K562 (cell line): Measurements from ENCODE around the gene TMEM123. TPM values are rescaled to one million over a fixed set of nuclear protein-coding genes. Genes with fewer than 3 reads are reported as not detected.

Source experiments
- ATAC-seq: fragments of 200-7000 bp; cut with Tn5 transposase; 3 replicates; pipeline ENCODE4 v1.9.1; 2020; ENCODE audit warnings: moderate library complexity
- BruUV-seq: library from RNA; stranded (reverse); fragments of 400-500 nt; replicated peaks from 2 replicates; lab custom pipeline; 2021; lab: Mats Ljungman, UMichigan
- CTCF ChIA-PET: fragments of 300-600 bp; formaldehyde crosslinking; extraction: SDS; loops from one replicate; lab custom pipeline; 2021; ENCODE audit warnings: low intra/inter-chr PET ratio; lab: Yijun Ruan, JAX
- POLR2A ChIA-PET: fragments of 300-600, 350-650 bp; sonication (Branson Sonifier 250); formaldehyde crosslinking; extraction: SDS; loops from one replicate; lab custom pipeline; 2021; ENCODE audit warnings: antibody characterized with exemption, inconsistent platforms; lab: Yijun Ruan, JAX
- DNase-seq, 4 experiments: peaks; one replicate each; pipeline versions ENCODE4 v3.0.0 to v3.0.0-alpha.2; 2011 to 2018; ENCODE audit warnings: low spot score in 3 of 4, mixed read lengths in 3 of 4; ENCODE audit errors: extremely low read depth in 1 of 4
- FAIRE-seq: peaks from 2 replicates; lab custom pipeline; 2011; peaks lifted over from hg19 to GRCh38; lab: Jason Lieb, UNC
- H2AFZ ChIP-seq: 2 replicates; pipeline ENCODE4 v1.6.0; 2011; ENCODE audit warnings: low read depth, low read length, control low read depth, inconsistent platforms
- H3K27ac ChIP-seq: fragments of 200-600 bp; 3 replicates; pipeline ENCODE4 v1.8.0; 2011; ENCODE audit warnings: low read depth, mild to moderate bottlenecking, control low read depth, inconsistent platforms, low read length, moderate library complexity, mixed read lengths; ENCODE audit errors: extremely low read depth
- H3K27me3 ChIP-seq, 2 experiments: fragments of 300-600 bp in 1 of 2; 2 replicates in 1 of 2; 3 replicates in 1 of 2; pipeline versions ENCODE4 v1.6.0 to v1.8.0; 2011; ENCODE audit warnings: inconsistent platforms in 2 of 2, low read length in 2 of 2, mild to moderate bottlenecking in 1 of 2, mixed read lengths in 1 of 2, moderate library complexity in 1 of 2; ENCODE audit not compliant: control insufficient read depth in 2 of 2, insufficient read depth in 2 of 2
- H3K36me3 ChIP-seq: fragments of 300-600 bp; 3 replicates; pipeline ENCODE4 v1.8.0; 2011; ENCODE audit warnings: mild to moderate bottlenecking, low read length, inconsistent platforms; ENCODE audit not compliant: control insufficient read depth, insufficient read depth
- H3K4me1 ChIP-seq, 2 experiments: fragments of 200-600 bp in 1 of 2; replicated peaks in 1 of 2; 2 replicates in 1 of 2; 3 replicates in 1 of 2; pipeline versions ENCODE4 v1.5.1 to v1.8.0; 2011; ENCODE audit warnings: inconsistent platforms in 2 of 2, low read length in 2 of 2, mild to moderate bottlenecking in 1 of 2, mixed read lengths in 1 of 2, moderate library complexity in 1 of 2; ENCODE audit not compliant: control insufficient read depth in 2 of 2, insufficient read depth in 2 of 2
- H3K4me2 ChIP-seq: 2 replicates; pipeline ENCODE4 v1.6.1; 2011; ENCODE audit warnings: low read length, control low read depth, inconsistent platforms, mixed read lengths; ENCODE audit not compliant: insufficient read depth
- H3K4me3 ChIP-seq: fragments of 200-600 bp; sonication (generic), shearing (Covaris generic); 2 replicates; pipeline ENCODE4 v1.5.1; 2016; ENCODE audit warnings: control low read depth, inconsistent platforms
- H3K79me2 ChIP-seq: fragments of 200-600 bp; 3 replicates; pipeline ENCODE4 v1.8.0; 2011; ENCODE audit warnings: low read length, inconsistent platforms; ENCODE audit not compliant: control insufficient read depth, insufficient read depth
- H3K9ac ChIP-seq, 2 experiments: 2 replicates each; pipeline versions ENCODE4 v1.6.0 to v1.6.1; 2011; ENCODE audit warnings: low read depth in 2 of 2, low read length in 2 of 2, control low read depth in 1 of 2, inconsistent platforms in 1 of 2, mild to moderate bottlenecking in 1 of 2, mixed read lengths in 1 of 2; ENCODE audit not compliant: insufficient read depth in 1 of 2
- H3K9me1 ChIP-seq: one replicate; pipeline ENCODE4 v1.6.0; 2011; ENCODE audit warnings: inconsistent platforms, mild to moderate bottlenecking, low read length, moderate library complexity; ENCODE audit not compliant: control insufficient read depth, insufficient read depth
- H3K9me3 ChIP-seq: replicated peaks from 2 replicates; pipeline ENCODE4 v1.5.1; 2011; ENCODE audit warnings: low read depth, low read length, inconsistent platforms; ENCODE audit not compliant: control insufficient read depth, insufficient read depth
- H4K20me1 ChIP-seq: replicated peaks from 2 replicates; pipeline ENCODE4 v1.6.1; 2011; ENCODE audit warnings: low read length, inconsistent platforms, mixed read lengths; ENCODE audit not compliant: control insufficient read depth, insufficient read depth
- CBX8 ChIP-seq: fragments of 200-600 bp; sonication (generic); IDR thresholded peaks from 2 replicates; pipeline ENCODE4 v1.6.1; 2012; ENCODE audit warnings: borderline replicate concordance, mixed run types, low read depth, mild to moderate bottlenecking, moderate library complexity, mixed read lengths, low read length, control low read depth, inconsistent platforms; ENCODE audit not compliant: poor library complexity, severe bottlenecking; ENCODE audit errors: extremely low read depth
- WGBS: fragments of 100-300 bp; shearing (Covaris generic); methylation state at CpG from one replicate; pipeline ENCODE4 v1.1.6; 2016; ENCODE audit warnings: low coverage, mixed read lengths; ENCODE audit not compliant: insufficient coverage; ENCODE audit errors: missing lambda C conversion rate; 5-methylcytosine and 5-hydroxymethylcytosine counted together
- in situ Hi-C: fragments of 300-500 bp; cut with MboI; formaldehyde crosslinking; loops from 4 replicates; pipeline ENCODE4 v1.15.0; 2018; ENCODE audit warnings: inconsistent platforms, mixed read lengths
- intact Hi-C: fragments of 100-400 bp; cut with micrococcal nuclease; formaldehyde crosslinking; loops from 2 replicates; pipeline ENCODE4 v1.14.2; 2022
- polyA plus RNA-seq, 8 experiments: library from polyadenylated mRNA; depleted of rRNA in 4 of 8; stranded (reverse) in 5 of 8; unstranded in 3 of 8; fragments of >200 nt; fragmentation: Nextera tagmentation in 2 of 8; fragmentation: Illumina TruSeq in 1 of 8; extraction: Ambion mirVana in 2 of 8; extraction: Trizol in 1 of 8; gene quantifications; 2 replicates each; pipeline versions ENCODE4 v1.2.1 to v1.2.3, GENCODE V29; 2011 to 2014; ENCODE audit warnings: inconsistent platforms in 1 of 8, missing spikeins in 1 of 8
- total RNA-seq, 7 experiments: library from RNA; depleted of rRNA in 6 of 7; stranded (reverse); fragments of >200 nt in 6 of 7; fragmentation: Illumina TruSeq in 2 of 7; extraction: Trizol in 2 of 7; gene quantifications; 2 replicates each; pipeline versions ENCODE4 v1.2.1 to v1.2.3, GENCODE V29; 2011 to 2021; ENCODE audit warnings: low replicate concordance in 1 of 7
- TF ChIP-seq, protein P1 (sequence below): sonication (generic); formaldehyde crosslinking; IDR thresholded peaks from 2 replicates; pipeline ENCODE4 v1.8.0; 2023; ENCODE audit warnings: mild to moderate bottlenecking, missing genetic modification reagents

The TMEM123 gene
- total and polyA plus RNA-seq, 9 of the 15 experiments (the other 6 are each of a cell fraction or from before 2014, with no cell fraction given): 19.8 to 344 (median 82.4) TPM

DNA sequence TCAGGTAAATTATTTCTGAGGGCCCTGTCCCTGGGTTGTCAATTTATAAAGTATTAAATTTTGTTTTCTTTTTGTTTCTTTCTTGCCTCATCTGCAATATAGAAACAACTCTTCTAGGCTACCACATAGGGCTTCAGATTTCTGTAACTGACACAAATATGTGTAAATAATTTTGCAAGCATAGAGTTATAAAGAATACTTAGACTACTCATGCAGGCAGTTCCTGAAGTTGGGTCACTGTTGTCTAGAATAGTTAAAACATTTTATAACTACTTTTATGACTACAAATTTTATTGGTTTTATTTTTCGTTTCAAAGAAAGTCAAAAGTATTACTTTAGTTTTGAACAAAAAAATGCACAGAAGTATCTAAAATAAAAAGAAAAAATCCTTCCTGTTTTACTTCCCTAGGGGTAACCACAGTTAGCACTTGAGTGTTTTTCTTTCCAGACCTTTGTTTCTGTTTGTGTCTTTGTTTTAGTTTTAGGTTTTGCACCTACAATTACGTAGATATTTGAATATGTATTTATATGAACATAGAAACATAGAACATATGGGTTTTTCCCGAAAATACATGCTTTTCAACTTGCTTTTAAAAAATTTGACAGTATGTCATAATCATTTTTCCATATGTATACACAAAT lies 12.4 kb upstream of the TMEM123 start:
- peaks cover 0 to 2% of the 10 kb centered on the region in 2 experiments; a peak in 2 of 5 replicates for H3K27me3 ChIP-seq
- H3K9me1 ChIP-seq: no peaks in the 10 kb centered on the region
- in situ Hi-C loops (no loop called here), intact Hi-C loops (no loop called here)
- H3K4me2 ChIP-seq: no peak overlapping the region
- 0 out of 2 replicates have a peak overlapping the region, but pooled peaks have one; percentile 2 for H2AFZ ChIP-seq
- no peak for ATAC-seq
- H3K79me2 ChIP-seq: no peaks in the 10 kb centered on the region
- no peaks in the 10 kb centered on the region for H3K36me3 ChIP-seq
- no peak overlapping the region for H3K27ac ChIP-seq
- H3K9ac ChIP-seq: no peak overlapping the region
- POLR2A ChIA-PET: interaction anchor here (1.2 kb wide), 1 partner anchor 9 kb away, joined by 3 read pairs; no protein-coding TSS in a partner anchor
- DNase-seq: no peak
- H3K4me3 ChIP-seq: no peak overlapping the region
- no peaks in the 10 kb centered on the region for H4K20me1 ChIP-seq
- TF ChIP-seq CBX8: peak; percentile 54
- TF ChIP-seq, protein P1, sequence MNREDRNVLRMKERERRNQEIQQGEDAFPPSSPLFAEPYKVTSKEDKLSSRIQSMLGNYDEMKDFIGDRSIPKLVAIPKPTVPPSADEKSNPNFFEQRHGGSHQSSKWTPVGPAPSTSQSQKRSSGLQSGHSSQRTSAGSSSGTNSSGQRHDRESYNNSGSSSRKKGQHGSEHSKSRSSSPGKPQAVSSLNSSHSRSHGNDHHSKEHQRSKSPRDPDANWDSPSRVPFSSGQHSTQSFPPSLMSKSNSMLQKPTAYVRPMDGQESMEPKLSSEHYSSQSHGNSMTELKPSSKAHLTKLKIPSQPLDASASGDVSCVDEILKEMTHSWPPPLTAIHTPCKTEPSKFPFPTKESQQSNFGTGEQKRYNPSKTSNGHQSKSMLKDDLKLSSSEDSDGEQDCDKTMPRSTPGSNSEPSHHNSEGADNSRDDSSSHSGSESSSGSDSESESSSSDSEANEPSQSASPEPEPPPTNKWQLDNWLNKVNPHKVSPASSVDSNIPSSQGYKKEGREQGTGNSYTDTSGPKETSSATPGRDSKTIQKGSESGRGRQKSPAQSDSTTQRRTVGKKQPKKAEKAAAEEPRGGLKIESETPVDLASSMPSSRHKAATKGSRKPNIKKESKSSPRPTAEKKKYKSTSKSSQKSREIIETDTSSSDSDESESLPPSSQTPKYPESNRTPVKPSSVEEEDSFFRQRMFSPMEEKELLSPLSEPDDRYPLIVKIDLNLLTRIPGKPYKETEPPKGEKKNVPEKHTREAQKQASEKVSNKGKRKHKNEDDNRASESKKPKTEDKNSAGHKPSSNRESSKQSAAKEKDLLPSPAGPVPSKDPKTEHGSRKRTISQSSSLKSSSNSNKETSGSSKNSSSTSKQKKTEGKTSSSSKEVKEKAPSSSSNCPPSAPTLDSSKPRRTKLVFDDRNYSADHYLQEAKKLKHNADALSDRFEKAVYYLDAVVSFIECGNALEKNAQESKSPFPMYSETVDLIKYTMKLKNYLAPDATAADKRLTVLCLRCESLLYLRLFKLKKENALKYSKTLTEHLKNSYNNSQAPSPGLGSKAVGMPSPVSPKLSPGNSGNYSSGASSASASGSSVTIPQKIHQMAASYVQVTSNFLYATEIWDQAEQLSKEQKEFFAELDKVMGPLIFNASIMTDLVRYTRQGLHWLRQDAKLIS (CRISPR knock-in tag): no peak
- TF ChIP-seq, all 486 proteins: peak for 1
- WGBS: 6% methylated on average over 3 of the region's 3 CpGs
- H3K4me1 ChIP-seq: peaks cover 0 to 7% of the 10 kb centered on the region in 2 experiments; a peak in 1 of 5 replicates
- no peaks in the 10 kb centered on the region for H3K9me3 ChIP-seq
- no peak for FAIRE-seq
- BruUV-seq: no TSS peak
- CTCF ChIA-PET: no interaction called here
